GM21390 (cell line): ENCODE measurements around the gene COA8.
"Not testable (repeated sequence)": the region's sequence is repeated elsewhere in the genome, so short reads cannot be mapped to it uniquely, and the experiment has no call there.

ENCODE experiments used
- ATAC-seq: cut with Tn5 transposase; IDR thresholded peaks from one replicate; pipeline ENCODE4 v1.9.1; 2021; ENCODE audit not compliant: unreplicated experiment

Gene COA8

GRCh38 chr14:103568952-103569351 is 6.2 kb downstream of the COA8 start:
- ATAC-seq, result no peak

GRCh38 chr14:103569408-103569807 is 6.6 kb downstream of the COA8 start:
- ATAC-seq, result no peak

- ATAC-seq, result no peak
Measured at GRCh38 chr14:103574104-103574503, 11.3 kb downstream of the COA8 start.

- ATAC-seq, result no peak
Measured at GRCh38 chr14:103574707-103575285, 12.0 kb downstream of the COA8 start.

GRCh38 chr14:103576371-103577024 is 13.7 kb downstream of the COA8 start:
- no peak for ATAC-seq

GRCh38 chr14:103578401-103579075 is 15.8 kb downstream of the COA8 start:
- no peak for ATAC-seq

- ATAC-seq, result no peak
Measured at GRCh38 chr14:103581206-103581605, 18.4 kb downstream of the COA8 start.

- ATAC-seq, result no peak
Measured at GRCh38 chr14:103581954-103582703, 19.4 kb downstream of the COA8 start.

GRCh38 chr14:103584326-103584915 is 21.7 kb downstream of the COA8 start:
- ATAC-seq, result no peak

GRCh38 chr14:103593577-103593976 is 30.8 kb downstream of the COA8 start:
- ATAC-seq, result peak; percentile 93

GRCh38 chr14:103594265-103594664 is 31.5 kb downstream of the COA8 start:
- ATAC-seq, result no peak

GRCh38 chr14:103597623-103598377 is 35.0 kb downstream of the COA8 start:
- ATAC-seq, result no peak

- no peak for ATAC-seq
Measured at GRCh38 chr14:103600503-103600902, 37.7 kb downstream of the COA8 start.

- ATAC-seq, result no peak
Measured at GRCh38 chr14:103604620-103605019, 41.9 kb downstream of the COA8 start.

GRCh38 chr14:103606963-103607668 is 44.4 kb downstream of the COA8 start:
- peak; percentile 79 for ATAC-seq

GRCh38 chr14:103607822-103608221 is 45.1 kb downstream of the COA8 start:
- ATAC-seq, result no peak

GRCh38 chr14:103609081-103609480 is 46.3 kb downstream of the COA8 start:
- ATAC-seq, result not testable (repeated sequence)

GRCh38 chr14:103611215-103611614 is 48.5 kb downstream of the COA8 start:
- no peak for ATAC-seq

- no peak for ATAC-seq
Measured at GRCh38 chr14:103613517-103613916, 50.8 kb downstream of the COA8 start.
